Omental fat pad (tissue), 4 donors: ENCODE results near the gene SLC25A26. TPM values are rescaled to one million over a fixed set of nuclear protein-coding genes. Genes with fewer than 3 reads are reported as not detected.

ENCODE experiments used
- ATAC-seq: fragments of 150-250 bp; one replicate; pipeline ENCODE4 v1.9.1; 2016; ENCODE audit warnings: mild to moderate bottlenecking, moderate library complexity; ENCODE audit not compliant: low FRiP score
- DNase-seq: peaks from one replicate; pipeline ENCODE4 v3.0.0-alpha.2; 2019; ENCODE audit warnings: low spot score
- CTCF ChIP-seq, 3 donors: fragments of 450-650 bp; IDR thresholded peaks; one replicate each; pipeline ENCODE4 v1.5.1; 2016 to 2017; ENCODE audit warnings: antibody characterized with exemption in 3 of 3, mild to moderate bottlenecking in 3 of 3, moderate library complexity in 2 of 3
- total RNA-seq, 4 donors: library from RNA; depleted of rRNA; stranded (reverse); fragments of >200 nt; gene quantifications; one replicate each; pipeline ENCODE4 v1.1.0, GENCODE V29; 2016

SLC25A26 gene
- total RNA-seq: 10 to 100 TPM; 19.2 to 26.4 (median 23.0) TPM

GRCh38 chr3:66220602-66221377 lies at the start of gene SLC25A26:
Gene SLC25A26, plus strand, starts transcription at chr3:66221001. Its CDS starts 94 bp downstream, at chr3:66221095.
- peak; percentile 98 for ATAC-seq
- DNase-seq: peak; percentile 91
- TF ChIP-seq CTCF (IDR thresholded peaks at IDR 0.05): no peak

GRCh38 chr3:66172394-66172793 lies 48.4 kb upstream of the SLC25A26 start:
- no peak for ATAC-seq
- no peak for DNase-seq
- TF ChIP-seq CTCF (IDR thresholded peaks at IDR 0.05): no peak

GRCh38 chr3:66177026-66177425 lies 43.8 kb upstream of the SLC25A26 start:
- ATAC-seq (no peak), DNase-seq (no peak)
- TF ChIP-seq CTCF (IDR thresholded peaks at IDR 0.05): no peak

- no peak for TF ChIP-seq CTCF (IDR thresholded peaks at IDR 0.05)
- ATAC-seq (no peak), DNase-seq (no peak)
Observed at GRCh38 chr3:66178206-66178605, 42.6 kb upstream of the SLC25A26 start.

- peak; percentile 56 for ATAC-seq
- DNase-seq: no peak
- TF ChIP-seq CTCF (IDR thresholded peaks at IDR 0.05): no peak
Observed at GRCh38 chr3:66179793-66180192, 41.0 kb upstream of the SLC25A26 start.

GRCh38 chr3:66181764-66182163 lies 39.0 kb upstream of the SLC25A26 start:
- ATAC-seq (no peak), DNase-seq (no peak)
- TF ChIP-seq CTCF (IDR thresholded peaks at IDR 0.05): no peak

- ATAC-seq: no peak
- DNase-seq: no peak
- no peak for TF ChIP-seq CTCF (IDR thresholded peaks at IDR 0.05)
Observed at GRCh38 chr3:66182246-66182645, 38.6 kb upstream of the SLC25A26 start.
